Trophoblast cell (in vitro differentiated cells and primary cell): ENCODE results near the gene USH1C.
A peak's percentile ranks its signal among the peaks of the same experiment; 100 is the strongest.

Experiments
- DNase-seq, 2 donors: peaks; one replicate each; pipeline ENCODE4 v3.0.0-alpha.2; 2016
- H2AFZ ChIP-seq: 2 replicates; pipeline ENCODE4 v1.6.1; 2013; ENCODE audit warnings: low read length, moderate library complexity, mild to moderate bottlenecking; ENCODE audit not compliant: insufficient read depth, poor library complexity
- H2AK5ac ChIP-seq: 2 replicates; pipeline ENCODE4 v1.6.1; 2013; ENCODE audit warnings: mild to moderate bottlenecking, low read length
- H2BK120ac ChIP-seq: 2 replicates; pipeline ENCODE4 v1.6.1; 2013; ENCODE audit warnings: low read length, mild to moderate bottlenecking, moderate library complexity; ENCODE audit not compliant: insufficient read depth, poor library complexity
- H2BK12ac ChIP-seq: 2 replicates; pipeline ENCODE4 v1.6.1; 2013; ENCODE audit warnings: mild to moderate bottlenecking, low read length, moderate library complexity
- H2BK5ac ChIP-seq: 2 replicates; pipeline ENCODE4 v1.6.1; 2013; ENCODE audit warnings: low read length, low read depth, moderate library complexity, mild to moderate bottlenecking; ENCODE audit not compliant: poor library complexity
- H3K14ac ChIP-seq: 2 replicates; pipeline ENCODE4 v1.6.1; 2013; ENCODE audit warnings: mild to moderate bottlenecking, low read length
- H3K18ac ChIP-seq: 2 replicates; pipeline ENCODE4 v1.6.1; 2013; ENCODE audit warnings: mild to moderate bottlenecking, low read length
- H3K23ac ChIP-seq: 2 replicates; pipeline ENCODE4 v1.6.1; 2013; ENCODE audit warnings: low read length
- H3K27ac ChIP-seq: 2 replicates; pipeline ENCODE4 v1.5.1; 2013; ENCODE audit warnings: low read depth, mild to moderate bottlenecking, inconsistent platforms, low read length, moderate library complexity
- H3K27me3 ChIP-seq: 2 replicates; pipeline ENCODE4 v1.6.1; 2013; ENCODE audit warnings: inconsistent platforms, mild to moderate bottlenecking, low read length, moderate library complexity; ENCODE audit not compliant: insufficient read depth
- H3K36me3 ChIP-seq, 2 experiments: 1 replicate in 1 of 2; 2 replicates in 1 of 2; pipeline ENCODE4 v1.6.1; 2013; ENCODE audit warnings: low read length in 2 of 2, mild to moderate bottlenecking in 2 of 2, moderate library complexity in 1 of 2; ENCODE audit not compliant: insufficient read depth in 2 of 2, control insufficient read depth in 1 of 2
- H3K4ac ChIP-seq: 2 replicates; pipeline ENCODE4 v1.6.1; 2013; ENCODE audit warnings: low read depth, mild to moderate bottlenecking, low read length, moderate library complexity
- H3K4me1 ChIP-seq, 2 experiments: 1 replicate in 1 of 2; 2 replicates in 1 of 2; pipeline ENCODE4 v1.6.1; 2013; ENCODE audit warnings: low read length in 2 of 2, mild to moderate bottlenecking in 2 of 2, moderate library complexity in 1 of 2; ENCODE audit not compliant: insufficient read depth in 2 of 2, control insufficient read depth in 1 of 2
- H3K4me2 ChIP-seq: 2 replicates; pipeline ENCODE4 v1.6.1; 2013; ENCODE audit warnings: inconsistent platforms, mild to moderate bottlenecking, low read length, moderate library complexity
- H3K4me3 ChIP-seq: 2 replicates; pipeline ENCODE4 v1.5.1; 2013; ENCODE audit warnings: mild to moderate bottlenecking, low read depth, low read length, inconsistent platforms
- H3K79me1 ChIP-seq: one replicate; pipeline ENCODE4 v1.6.1; 2013; ENCODE audit warnings: low read length
- H3K79me2 ChIP-seq: 2 replicates; pipeline ENCODE4 v1.6.1; 2013; ENCODE audit warnings: low read length, mild to moderate bottlenecking; ENCODE audit not compliant: control insufficient read depth, insufficient read depth, poor library complexity
- H3K9ac ChIP-seq: 2 replicates; pipeline ENCODE4 v1.6.1; 2013; ENCODE audit warnings: mild to moderate bottlenecking, low read length
- H3K9me3 ChIP-seq: 2 replicates; pipeline ENCODE4 v1.6.1; 2013; ENCODE audit warnings: low read depth, mild to moderate bottlenecking, control low read depth, inconsistent platforms, low read length; ENCODE audit not compliant: insufficient read depth
- H4K12ac ChIP-seq: 2 replicates; pipeline ENCODE4 v1.6.1; 2013; ENCODE audit warnings: low read depth, mild to moderate bottlenecking, low read length, moderate library complexity
- H4K8ac ChIP-seq: 2 replicates; pipeline ENCODE4 v1.6.1; 2013; ENCODE audit warnings: low read depth, mild to moderate bottlenecking, low read length, moderate library complexity
- H4K91ac ChIP-seq: one replicate; pipeline ENCODE4 v1.6.1; 2013; ENCODE audit warnings: low read depth, mild to moderate bottlenecking, low read length, moderate library complexity
- WGBS: extraction: QIAGEN DNeasy Blood & Tissue Kit; methylation state at CpG from one replicate; pipeline ENCODE4 v1.1.7; 2013; ENCODE audit warnings: missing lambda C conversion rate; ENCODE audit not compliant: insufficient read length, insufficient coverage; ENCODE audit errors: extremely low coverage; 5-methylcytosine and 5-hydroxymethylcytosine counted together

USH1C gene

DNA sequence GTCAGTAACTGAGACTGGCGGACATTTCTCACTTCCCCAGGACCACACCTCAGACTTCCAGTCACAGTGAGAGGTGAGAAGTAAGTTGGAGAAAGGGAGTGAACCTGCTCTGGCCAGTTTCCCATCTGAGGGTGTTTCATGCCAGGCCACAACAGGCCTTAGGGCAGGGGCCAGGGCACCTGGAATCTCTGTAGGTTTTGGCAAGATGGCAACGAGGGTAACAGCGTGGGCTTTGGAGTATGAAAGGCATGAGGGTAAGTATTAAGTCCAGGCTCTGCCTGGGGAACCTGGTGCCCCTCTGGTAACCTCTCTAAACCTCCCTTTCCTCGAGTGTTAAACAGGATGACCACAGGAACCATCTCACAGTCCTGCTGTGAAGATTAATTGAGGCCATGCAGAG is 39.1 kb downstream of the USH1C start:
- Histone ChIP-seq H3K27ac (no peak overlapping the region), H2AK5ac (no peak overlapping the region), H4K8ac (no peak overlapping the region), H3K4ac (no peak overlapping the region), H3K79me1 (no peaks in the 10 kb centered on the region), H2BK120ac (no peak overlapping the region), H3K4me2 (no peak overlapping the region), H3K36me3 (no peaks in the 10 kb centered on the region), H3K14ac (no peak overlapping the region), H3K9me3 (peaks cover 1% of the 10 kb centered on the region), H2BK12ac (no peak overlapping the region), H3K9ac (no peak overlapping the region), H4K91ac (no peak overlapping the region), H3K4me3 (no peak overlapping the region), H3K23ac (no peak overlapping the region), H2BK5ac (no peak overlapping the region), H3K18ac (no peak overlapping the region), H3K27me3 (no peaks in the 10 kb centered on the region), H3K4me1 (no peaks in the 10 kb centered on the region), H4K12ac (no peak overlapping the region), H2AFZ (no peak overlapping the region), H3K79me2 (no peaks in the 10 kb centered on the region)
- no peak for DNase-seq
- no CpG with 5 or more reads among the region's 4 CpGs for WGBS

DNA sequence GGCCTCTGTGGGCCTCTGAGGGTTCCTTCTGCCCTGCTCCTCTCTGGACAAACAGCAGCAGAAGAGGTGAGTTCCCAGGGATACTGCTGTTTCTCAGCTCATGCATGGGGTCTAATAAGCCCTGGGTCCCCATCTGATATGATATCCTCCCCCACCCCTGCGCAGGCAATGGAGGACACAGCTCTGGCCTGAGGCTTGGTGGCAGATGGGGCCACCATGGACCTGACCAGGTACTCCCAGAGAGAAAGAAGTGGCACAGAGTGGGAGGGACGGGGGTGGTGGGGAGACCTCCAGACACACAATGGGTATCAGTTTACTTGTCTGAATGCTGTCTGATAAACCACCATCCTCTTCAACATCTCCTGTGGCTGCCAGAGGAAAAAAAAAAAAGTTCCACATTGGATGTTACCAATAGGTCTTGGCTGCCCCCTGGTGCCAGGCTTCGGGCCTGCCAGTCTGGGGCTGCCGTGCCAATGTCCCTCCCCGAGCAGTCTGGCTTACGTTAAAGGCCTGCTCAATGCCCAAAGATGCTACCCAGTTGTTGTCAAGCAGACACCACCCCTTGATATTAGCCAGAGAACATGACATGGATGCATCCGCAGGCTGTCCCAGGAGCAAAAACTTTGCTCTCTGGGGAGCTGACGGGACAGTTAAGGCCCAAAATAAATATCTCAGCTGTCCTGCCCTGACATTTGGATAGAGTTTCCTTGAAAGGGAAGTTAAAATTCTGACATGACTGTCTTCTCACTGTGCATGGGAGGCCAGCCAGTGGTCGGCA is 39.7 kb downstream of the USH1C start:
- Histone ChIP-seq H3K4me1 (no peaks in the 10 kb centered on the region), H3K9me3 (peaks cover 1% of the 10 kb centered on the region), H3K36me3 (no peaks in the 10 kb centered on the region), H4K91ac (no peak overlapping the region), H3K23ac (no peak overlapping the region), H3K27ac (no peak overlapping the region), H3K9ac (no peak overlapping the region), H3K27me3 (no peaks in the 10 kb centered on the region), H2AFZ (no peak overlapping the region), H2BK120ac (no peak overlapping the region), H2AK5ac (no peak overlapping the region), H3K79me2 (no peaks in the 10 kb centered on the region), H3K79me1 (no peaks in the 10 kb centered on the region), H3K4me2 (no peak overlapping the region), H3K4ac (no peak overlapping the region), H3K14ac (no peak overlapping the region), H4K12ac (no peak overlapping the region), H3K18ac (no peak overlapping the region), H3K4me3 (no peak overlapping the region), H2BK5ac (no peak overlapping the region), H2BK12ac (no peak overlapping the region), H4K8ac (no peak overlapping the region)
- DNase-seq, result peak; percentile 26 to 58
- no CpG with 5 or more reads among the region's 9 CpGs for WGBS

DNA sequence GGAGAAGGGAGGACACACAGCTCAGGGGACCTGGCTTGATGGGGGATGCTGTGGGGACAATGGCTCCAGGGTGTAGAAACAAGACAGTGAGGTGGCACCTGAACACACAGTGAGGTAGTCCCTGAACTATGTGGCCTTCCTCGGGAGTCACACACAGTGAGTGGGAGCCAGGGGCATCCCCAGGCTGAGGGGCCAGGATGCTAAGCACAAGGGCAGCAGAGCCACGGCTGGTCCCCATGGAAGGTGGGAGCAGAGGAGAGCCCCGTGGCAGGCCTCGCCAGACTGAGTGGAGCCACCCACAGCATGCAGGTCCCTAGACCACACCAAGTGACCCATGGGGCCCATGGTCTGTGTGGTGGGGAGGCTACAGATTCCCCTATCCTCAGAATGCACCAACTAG is 41.6 kb downstream of the USH1C start:
- Histone ChIP-seq H4K91ac (no peak overlapping the region), H2BK120ac (no peak overlapping the region), H3K4me2 (no peak overlapping the region), H3K9ac (no peak overlapping the region), H3K79me2 (no peaks in the 10 kb centered on the region), H4K12ac (no peak overlapping the region), H4K8ac (no peak overlapping the region), H3K4me3 (no peak overlapping the region), H3K27ac (no peak overlapping the region), H2AK5ac (no peak overlapping the region), H3K9me3 (peaks cover 1% of the 10 kb centered on the region), H3K79me1 (no peaks in the 10 kb centered on the region), H3K4me1 (no peaks in the 10 kb centered on the region), H2BK12ac (no peak overlapping the region), H3K18ac (no peak overlapping the region), H2AFZ (no peak overlapping the region), H3K23ac (no peak overlapping the region), H3K14ac (no peak overlapping the region), H2BK5ac (no peak overlapping the region), H3K4ac (no peak overlapping the region), H3K27me3 (no peaks in the 10 kb centered on the region), H3K36me3 (no peaks in the 10 kb centered on the region)
- WGBS, result no CpG with 5 or more reads among the region's 4 CpGs
- no peak for DNase-seq

DNA sequence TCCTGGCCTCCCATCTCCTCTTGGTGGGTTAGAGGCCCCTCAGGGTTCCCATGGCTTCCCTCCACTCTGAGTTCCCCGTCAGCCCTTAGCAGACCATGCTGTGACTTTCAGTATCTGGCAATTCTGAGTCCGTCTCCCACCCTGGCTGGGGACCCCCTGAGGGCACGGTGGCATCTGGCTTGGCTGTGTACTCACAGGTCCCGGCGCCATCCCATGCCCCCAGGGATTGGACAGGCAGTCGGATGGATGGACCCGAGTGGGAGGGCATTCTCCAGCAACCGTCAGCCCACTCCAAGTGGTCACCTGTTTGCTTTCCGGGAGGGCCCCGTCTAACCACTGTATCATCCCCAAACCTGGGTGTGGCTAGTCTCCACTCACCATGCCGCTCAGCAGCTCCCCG is 43.5 kb downstream of the USH1C start:
- H2BK120ac ChIP-seq, result no peak overlapping the region
- H3K36me3 ChIP-seq, result no peaks in the 10 kb centered on the region
- no peak overlapping the region for H3K4ac ChIP-seq
- no peak overlapping the region for H3K14ac ChIP-seq
- no peak overlapping the region for H2BK5ac ChIP-seq
- no peak overlapping the region for H4K91ac ChIP-seq
- WGBS, result no CpG with 5 or more reads among the region's 12 CpGs
- no peaks in the 10 kb centered on the region for H3K27me3 ChIP-seq
- no peak overlapping the region for H2AFZ ChIP-seq
- no peak overlapping the region for H3K4me3 ChIP-seq
- H3K9ac ChIP-seq, result no peak overlapping the region
- DNase-seq, result no peak
- no peak overlapping the region for H2BK12ac ChIP-seq
- H3K27ac ChIP-seq, result no peak overlapping the region
- no peaks in the 10 kb centered on the region for H3K9me3 ChIP-seq
- no peak overlapping the region for H4K12ac ChIP-seq
- H3K79me2 ChIP-seq, result no peaks in the 10 kb centered on the region
- no peak overlapping the region for H3K4me2 ChIP-seq
- no peaks in the 10 kb centered on the region for H3K79me1 ChIP-seq
- H2AK5ac ChIP-seq, result no peak overlapping the region
- no peak overlapping the region for H3K23ac ChIP-seq
- H4K8ac ChIP-seq, result no peak overlapping the region
- no peak overlapping the region for H3K18ac ChIP-seq
- no peaks in the 10 kb centered on the region for H3K4me1 ChIP-seq
